ENCODE measurements around the gene TUBA4B.

DNA sequence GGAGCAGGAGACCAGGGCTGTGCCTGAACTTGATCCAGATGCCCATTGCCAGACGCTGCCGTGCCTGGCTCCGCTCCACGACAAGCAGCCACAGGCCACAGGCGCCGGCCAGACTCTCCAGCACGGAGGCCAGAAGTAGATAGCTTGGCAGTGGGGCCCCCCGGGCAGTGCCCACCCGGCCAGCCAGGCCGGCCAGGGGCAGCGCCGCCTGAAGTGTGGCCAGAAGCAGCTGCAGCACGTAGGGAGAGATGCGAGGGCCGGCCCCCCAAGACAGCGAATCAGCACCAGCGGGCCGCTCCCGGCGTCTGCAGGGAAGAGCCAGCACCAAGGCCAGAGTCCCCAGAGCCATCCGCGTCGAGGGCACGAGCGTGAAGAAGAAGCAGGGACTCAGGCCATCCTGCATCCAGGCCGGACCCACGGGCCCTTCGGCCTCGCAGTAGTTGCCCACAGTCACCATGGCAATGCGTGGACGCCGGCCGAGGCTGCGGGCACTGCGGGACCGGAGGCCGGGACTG, 34.8 kb upstream of the TUBA4B start:
- TF ChIP-seq, protein P1, sequence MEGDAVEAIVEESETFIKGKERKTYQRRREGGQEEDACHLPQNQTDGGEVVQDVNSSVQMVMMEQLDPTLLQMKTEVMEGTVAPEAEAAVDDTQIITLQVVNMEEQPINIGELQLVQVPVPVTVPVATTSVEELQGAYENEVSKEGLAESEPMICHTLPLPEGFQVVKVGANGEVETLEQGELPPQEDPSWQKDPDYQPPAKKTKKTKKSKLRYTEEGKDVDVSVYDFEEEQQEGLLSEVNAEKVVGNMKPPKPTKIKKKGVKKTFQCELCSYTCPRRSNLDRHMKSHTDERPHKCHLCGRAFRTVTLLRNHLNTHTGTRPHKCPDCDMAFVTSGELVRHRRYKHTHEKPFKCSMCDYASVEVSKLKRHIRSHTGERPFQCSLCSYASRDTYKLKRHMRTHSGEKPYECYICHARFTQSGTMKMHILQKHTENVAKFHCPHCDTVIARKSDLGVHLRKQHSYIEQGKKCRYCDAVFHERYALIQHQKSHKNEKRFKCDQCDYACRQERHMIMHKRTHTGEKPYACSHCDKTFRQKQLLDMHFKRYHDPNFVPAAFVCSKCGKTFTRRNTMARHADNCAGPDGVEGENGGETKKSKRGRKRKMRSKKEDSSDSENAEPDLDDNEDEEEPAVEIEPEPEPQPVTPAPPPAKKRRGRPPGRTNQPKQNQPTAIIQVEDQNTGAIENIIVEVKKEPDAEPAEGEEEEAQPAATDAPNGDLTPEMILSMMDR (conservative IDR thresholded peaks at IDR 0.05 in 1 of 2, IDR thresholded peaks at IDR 0.05 in 1 of 2; ENCODE audit: extremely low read depth in 1 of 2, insufficient read depth in 1 of 2, low read depth in 1 of 2, low read length in 2 of 2) = no peak
- no peak for TF ChIP-seq EZH2 (IDR thresholded peaks at IDR 0.05; ENCODE audit: borderline replicate concordance, low read length)

Measured in mammary epithelial cell (primary cell).